HepG2 (cell line): ENCODE data around the gene MVP. TPM values are rescaled to one million over a fixed set of nuclear protein-coding genes. Genes with fewer than 3 reads are reported as not detected.
A peak's percentile ranks its signal among the peaks of the same experiment; 100 is the strongest.

Source experiments
- FOXC1 ChIP-seq: sonication (generic); formaldehyde crosslinking; IDR thresholded peaks from 2 replicates; pipeline ENCODE4 v1.8.0; 2022; ENCODE audit warnings: mild to moderate bottlenecking, missing genetic modification reagents, borderline replicate concordance
- GATAD1 ChIP-seq: IDR thresholded peaks from 2 replicates; pipeline ENCODE4 v1.6.1; 2016; ENCODE audit warnings: missing genetic modification reagents, missing compliant biosample characterization
- GTF3A ChIP-seq: sonication (generic); formaldehyde crosslinking; conservative IDR thresholded peaks from 2 replicates; pipeline ENCODE4 v1.4.0; 2020; ENCODE audit warnings: mild to moderate bottlenecking, missing genetic modification reagents
- MED13 ChIP-seq: sonication (generic); formaldehyde crosslinking; IDR thresholded peaks from 2 replicates; pipeline ENCODE4 v1.5.0; 2020; ENCODE audit warnings: missing genetic modification reagents
- REXO4 ChIP-seq: sonication (generic); formaldehyde crosslinking; IDR thresholded peaks from 2 replicates; pipeline ENCODE4 v1.8.0; 2022; ENCODE audit warnings: missing genetic modification reagents, mild to moderate bottlenecking, borderline replicate concordance
- RXRA ChIP-seq: sonication (generic); formaldehyde crosslinking; IDR thresholded peaks from 2 replicates; pipeline ENCODE4 v1.5.1; 2020; ENCODE audit warnings: missing genetic modification reagents
- SAP130 ChIP-seq: IDR thresholded peaks from 2 replicates; pipeline ENCODE4 v1.6.1; 2016; ENCODE audit warnings: low read depth
- SP4 ChIP-seq: sonication (generic); formaldehyde crosslinking; IDR thresholded peaks from 2 replicates; pipeline ENCODE4 v1.8.1; 2023; ENCODE audit warnings: mild to moderate bottlenecking, missing genetic modification reagents
- SRF ChIP-seq: IDR thresholded peaks from 2 replicates; pipeline ENCODE4 v1.6.1; 2011; ENCODE audit warnings: mild to moderate bottlenecking, low read depth, low read length, moderate library complexity
- SUZ12 ChIP-seq: fragments of 150-350 bp; IDR thresholded peaks from 2 replicates; pipeline ENCODE4 v1.6.1; 2014; ENCODE audit warnings: low read depth, low read length
- YY1 ChIP-seq: IDR thresholded peaks from 2 replicates; pipeline ENCODE4 v1.6.1; 2011; ENCODE audit warnings: low read length, low read depth, moderate library complexity, mild to moderate bottlenecking; ENCODE audit not compliant: insufficient read depth, insufficient replicate concordance
- ZBTB40 ChIP-seq, 2 experiments: fragments of 450-650 bp in 1 of 2; sonication (generic) in 1 of 2; formaldehyde crosslinking in 1 of 2; IDR thresholded peaks; 2 replicates each; pipeline versions ENCODE4 v1.6.1 to v1.8.0; 2016 to 2022; ENCODE audit warnings: antibody characterized with exemption in 1 of 2, mild to moderate bottlenecking in 1 of 2, missing genetic modification reagents in 1 of 2
- ZFP36 ChIP-seq: fragments of 150-350 bp; IDR thresholded peaks from 2 replicates; pipeline ENCODE4 v1.6.1; 2018; ENCODE audit warnings: borderline replicate concordance, low read length, low read depth; ENCODE audit not compliant: partially characterized antibody
- ZNF674 ChIP-seq: sonication (generic); formaldehyde crosslinking; IDR thresholded peaks from 2 replicates; pipeline ENCODE4 v1.5.0; 2020; ENCODE audit warnings: low read depth, mild to moderate bottlenecking, missing genetic modification reagents
- ZNF7 ChIP-seq: IDR thresholded peaks from 2 replicates; pipeline ENCODE4 v1.6.1; 2016; ENCODE audit warnings: missing biosample characterization, missing genetic modification reagents
- ZNF878 ChIP-seq: sonication (generic); formaldehyde crosslinking; IDR thresholded peaks from 2 replicates; pipeline ENCODE4 v1.8.1; 2023; ENCODE audit warnings: mild to moderate bottlenecking, missing genetic modification reagents, moderate library complexity
- polyA plus RNA-seq, 8 experiments: library from polyadenylated mRNA; depleted of rRNA in 3 of 8; stranded (reverse) in 7 of 8; unstranded in 1 of 8; fragments of >200 nt; fragmentation: Illumina TruSeq in 4 of 8; extraction: Trizol in 4 of 8; gene quantifications; 2 replicates each; pipeline versions ENCODE4 v1.2.1 to v1.2.3, GENCODE V29; 2011 to 2016; ENCODE audit warnings: low read depth in 4 of 8, missing spikeins in 1 of 8, mixed read lengths in 1 of 8; ENCODE audit not compliant: insufficient read depth in 1 of 8
- total RNA-seq, 5 experiments: library from RNA; depleted of rRNA; stranded (reverse); fragments of >200 nt; fragmentation: Illumina TruSeq; extraction: Trizol; gene quantifications; 2 replicates each; pipeline ENCODE4 v1.2.3, GENCODE V29; 2016; ENCODE audit warnings: low read depth in 1 of 5
- TF ChIP-seq, protein P1 (sequence below): sonication (generic); formaldehyde crosslinking; IDR thresholded peaks from 2 replicates; pipeline ENCODE4 v1.4.0; 2020; ENCODE audit warnings: mild to moderate bottlenecking, missing genetic modification reagents
- TF ChIP-seq, protein P2 (sequence below): sonication (generic); formaldehyde crosslinking; IDR thresholded peaks from 2 replicates; pipeline ENCODE4 v1.8.1; 2023; ENCODE audit warnings: missing genetic modification reagents, inconsistent platforms, borderline replicate concordance

MVP gene
- total and polyA plus RNA-seq, 2 of the 13 experiments (the other 11 are each of a cell fraction or from before 2014, with no cell fraction given) = 22.9 to 43.5 TPM

GRCh38 chr16:29811896-29812665 lies 8.2 kb upstream of the MVP start, which contains the start of gene PRRT2 (continued):
- TF ChIP-seq GATAD1 (CRISPR knock-in tag) (peak; percentile 30; the same call in 1 of the 2 replicates), RXRA (CRISPR knock-in tag) (0 out of 2 replicates have a peak, but pooled peaks have one; percentile 22), YY1 (peak; percentile 30), ZFP36 (no peak), SRF (no peak), SP4 (CRISPR knock-in tag) (0 out of 2 replicates have a peak, but pooled peaks have one; percentile 19), MED13 (CRISPR knock-in tag) (no peak), SAP130 (CRISPR knock-in tag) (peak; percentile 54; the same call in 1 of the 2 replicates), SUZ12 (no peak), ZNF7 (CRISPR knock-in tag) (no peak), REXO4 (CRISPR knock-in tag) (no peak), ZBTB40 (IDR thresholded peaks at IDR 0.05) (no peak), ZBTB40 (CRISPR knock-in tag; IDR thresholded peaks at IDR 0.05) (no peak), ZNF674 (CRISPR knock-in tag) (no peak), FOXC1 (no peak), ZNF878 (CRISPR knock-in tag) (no peak), GTF3A (CRISPR knock-in tag) (no peak)
- TF ChIP-seq, protein P1, sequence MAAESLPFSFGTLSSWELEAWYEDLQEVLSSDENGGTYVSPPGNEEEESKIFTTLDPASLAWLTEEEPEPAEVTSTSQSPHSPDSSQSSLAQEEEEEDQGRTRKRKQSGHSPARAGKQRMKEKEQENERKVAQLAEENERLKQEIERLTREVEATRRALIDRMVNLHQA (CRISPR knock-in tag) = no peak
- TF ChIP-seq, protein P2, sequence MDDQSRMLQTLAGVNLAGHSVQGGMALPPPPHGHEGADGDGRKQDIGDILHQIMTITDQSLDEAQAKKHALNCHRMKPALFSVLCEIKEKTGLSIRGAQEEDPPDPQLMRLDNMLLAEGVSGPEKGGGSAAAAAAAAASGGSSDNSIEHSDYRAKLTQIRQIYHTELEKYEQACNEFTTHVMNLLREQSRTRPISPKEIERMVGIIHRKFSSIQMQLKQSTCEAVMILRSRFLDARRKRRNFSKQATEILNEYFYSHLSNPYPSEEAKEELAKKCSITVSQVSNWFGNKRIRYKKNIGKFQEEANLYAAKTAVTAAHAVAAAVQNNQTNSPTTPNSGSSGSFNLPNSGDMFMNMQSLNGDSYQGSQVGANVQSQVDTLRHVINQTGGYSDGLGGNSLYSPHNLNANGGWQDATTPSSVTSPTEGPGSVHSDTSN (CRISPR knock-in tag) = no peak
